GM12892 (cell line): Measurements from ENCODE around the gene NPAT.

Experiments
- POLR2A ChIP-seq: IDR thresholded peaks from 2 replicates; pipeline ENCODE4 v1.6.1; 2011; ENCODE audit warnings: low read depth, low read length, control low read depth
- POLR2AphosphoS5 ChIP-seq: IDR thresholded peaks from 2 replicates; pipeline ENCODE4 v1.6.1; 2011; ENCODE audit warnings: low read depth, low read length, control low read depth
- TAF1 ChIP-seq: IDR thresholded peaks from 2 replicates; pipeline ENCODE4 v1.6.1; 2011; ENCODE audit warnings: low read depth, mild to moderate bottlenecking, control low read depth, low read length, borderline replicate concordance

GRCh38 chr11:108112057-108112456 is 110.4 kb downstream of the NPAT start:
- TF ChIP-seq POLR2A (no peak), TAF1 (no peak), POLR2AphosphoS5 (no peak)
